GM19324 (cell line): ENCODE results near the gene CHST15.
"Not testable (repeated sequence)": the region's sequence is repeated elsewhere in the genome, so short reads cannot be mapped to it uniquely, and the experiment has no call there.

Source experiments
- ATAC-seq: cut with Tn5 transposase; IDR thresholded peaks from one replicate; pipeline ENCODE4 v1.9.1; 2021; ENCODE audit warnings: mild to moderate bottlenecking, moderate library complexity; ENCODE audit not compliant: unreplicated experiment, low FRiP score

Gene CHST15

DNA sequence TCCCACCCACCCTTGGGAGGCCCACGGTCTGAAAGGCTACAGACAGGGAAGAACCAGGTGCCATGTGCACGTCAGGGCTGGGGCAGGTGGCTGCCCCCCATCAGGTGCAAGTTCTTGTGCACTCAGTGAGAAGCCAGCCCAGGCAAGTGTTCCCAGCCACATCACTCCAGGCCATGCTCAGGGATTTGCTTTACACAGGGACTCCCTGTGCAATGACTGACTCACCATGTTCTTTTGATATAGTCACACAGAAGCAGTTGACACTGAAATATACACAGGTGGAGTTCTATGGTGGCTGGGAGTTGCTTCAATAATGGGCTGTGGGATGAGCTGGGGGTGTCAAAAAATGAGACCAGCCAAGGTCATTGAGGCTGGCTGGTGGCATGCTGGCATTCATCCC is 8.0 kb upstream of the CHST15 start:
- ATAC-seq = no peak

GRCh38 chr10:124100651-124101050 is 7.3 kb upstream of the CHST15 start:
- not testable (repeated sequence) for ATAC-seq

- ATAC-seq = no peak
These were observed 6.7 kb upstream of the CHST15 start for GRCh38 chr10:124100124-124100523.

- ATAC-seq = no peak
These were observed 6.2 kb upstream of the CHST15 start for GRCh38 chr10:124099604-124100003.

DNA sequence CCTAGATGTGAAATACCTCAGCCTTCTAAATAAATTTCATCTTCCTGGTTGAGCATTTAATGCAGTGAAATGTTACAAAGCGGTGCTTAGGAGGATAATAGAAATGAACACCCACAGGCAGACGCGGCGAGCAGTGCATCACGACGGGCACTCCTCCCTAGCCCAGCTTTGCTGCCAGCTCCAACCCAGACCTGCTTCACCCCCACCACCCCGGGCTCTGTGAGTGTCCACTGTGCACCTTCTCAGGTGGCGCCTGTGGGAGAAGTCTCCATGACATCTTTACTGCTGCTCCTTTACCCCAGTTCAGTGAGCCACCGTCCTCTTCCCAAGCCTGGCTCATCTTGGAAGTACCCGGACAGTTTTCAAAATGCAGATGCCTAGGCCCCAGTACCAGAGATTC is 5.2 kb upstream of the CHST15 start:
- ATAC-seq = no peak

DNA sequence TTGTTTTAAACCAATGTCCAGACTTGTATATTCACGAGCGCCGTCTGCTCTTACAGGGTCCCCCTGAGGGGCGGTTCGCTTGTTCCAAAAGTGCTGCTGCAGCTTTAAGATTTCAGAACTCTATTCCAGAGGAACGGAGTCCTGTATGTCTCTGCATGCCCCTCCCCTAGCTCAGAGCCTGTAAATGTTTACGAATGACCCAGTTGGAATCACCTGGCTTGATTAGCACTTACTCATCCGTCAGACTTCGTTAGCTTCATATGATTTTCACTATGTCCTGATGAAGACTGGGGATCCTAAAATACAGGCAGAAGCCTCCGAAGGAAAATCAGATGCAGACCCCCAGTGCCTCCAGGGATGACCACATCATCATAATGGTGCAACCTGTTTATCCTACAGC is 4.5 kb upstream of the CHST15 start:
- ATAC-seq = no peak

DNA sequence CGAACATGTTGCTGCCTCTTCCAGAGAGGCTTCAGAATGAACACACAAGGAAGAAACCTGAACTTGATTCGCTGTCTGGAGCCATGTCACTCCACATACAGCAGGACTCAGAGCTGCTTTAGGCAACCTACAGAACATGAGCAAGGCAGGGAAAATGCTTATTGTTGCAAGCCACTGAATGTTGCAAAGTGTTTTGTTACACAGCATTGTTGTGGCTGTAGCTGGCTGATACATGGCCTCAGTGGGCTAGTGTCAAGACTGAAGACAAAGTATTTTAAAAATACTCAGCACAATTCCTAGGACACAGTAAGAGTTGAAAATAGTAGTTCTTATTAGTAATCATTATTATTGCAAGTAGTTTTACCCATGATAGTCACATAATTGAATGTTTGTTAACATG is 3.1 kb upstream of the CHST15 start:
- no peak for ATAC-seq

DNA sequence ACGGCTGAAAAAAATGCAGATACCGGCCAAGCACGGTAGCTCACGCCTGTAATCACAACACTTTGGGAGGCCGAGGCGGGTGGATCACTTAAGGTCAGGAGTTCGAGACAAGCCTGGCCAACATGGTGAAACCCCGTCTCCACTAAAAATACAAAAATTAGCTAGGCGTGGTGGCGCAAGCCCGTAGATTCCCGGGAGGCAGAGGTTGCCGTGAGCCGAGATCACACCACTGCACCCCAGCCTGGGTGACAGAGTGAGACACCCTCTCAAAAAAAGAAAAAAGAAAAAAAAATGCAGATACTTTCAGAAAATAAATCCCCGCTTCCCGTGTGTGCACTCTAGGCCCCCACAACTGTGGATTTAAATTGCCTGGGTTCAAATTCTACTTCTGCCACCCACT is 2.4 kb upstream of the CHST15 start:
- ATAC-seq = not testable (repeated sequence)

DNA sequence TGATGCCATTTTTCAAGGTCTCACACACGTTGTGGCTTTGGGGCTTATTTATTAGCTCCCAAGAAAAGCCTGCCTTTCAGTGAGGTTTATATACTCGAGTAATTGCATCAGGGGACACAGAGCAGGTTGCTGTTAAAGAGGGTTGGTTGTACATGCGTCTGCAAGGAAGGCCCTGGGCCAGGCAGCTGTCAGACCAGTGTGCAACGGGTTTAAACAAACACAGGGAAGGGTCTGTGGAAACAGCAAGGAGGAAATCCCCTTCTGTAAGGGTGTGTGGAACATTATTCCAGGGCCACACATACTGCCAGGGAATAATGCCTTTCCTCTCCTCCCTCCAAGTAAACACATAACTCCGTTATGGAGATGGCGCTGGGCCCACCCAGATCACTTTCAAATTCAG is 1.7 kb upstream of the CHST15 start:
- ATAC-seq = no peak

DNA sequence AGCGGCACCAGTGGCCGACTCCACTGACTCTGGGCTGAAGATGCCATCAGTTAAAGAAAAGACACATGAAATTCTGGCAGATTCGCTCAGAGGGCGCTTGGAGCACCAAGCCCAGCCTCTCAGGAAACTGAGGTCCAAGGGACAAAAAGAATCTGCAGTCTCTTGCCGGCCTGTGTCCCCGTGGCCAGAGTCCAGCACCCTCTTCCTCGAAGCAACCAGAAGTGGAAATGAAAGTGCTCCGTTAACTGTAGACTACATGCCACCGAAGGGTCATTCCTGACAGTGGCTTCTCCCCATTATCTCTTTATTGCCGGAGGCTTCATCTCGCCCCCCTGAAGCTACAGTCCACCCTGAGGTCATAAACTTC is 1.0 kb upstream of the CHST15 start:
- no peak for ATAC-seq

DNA sequence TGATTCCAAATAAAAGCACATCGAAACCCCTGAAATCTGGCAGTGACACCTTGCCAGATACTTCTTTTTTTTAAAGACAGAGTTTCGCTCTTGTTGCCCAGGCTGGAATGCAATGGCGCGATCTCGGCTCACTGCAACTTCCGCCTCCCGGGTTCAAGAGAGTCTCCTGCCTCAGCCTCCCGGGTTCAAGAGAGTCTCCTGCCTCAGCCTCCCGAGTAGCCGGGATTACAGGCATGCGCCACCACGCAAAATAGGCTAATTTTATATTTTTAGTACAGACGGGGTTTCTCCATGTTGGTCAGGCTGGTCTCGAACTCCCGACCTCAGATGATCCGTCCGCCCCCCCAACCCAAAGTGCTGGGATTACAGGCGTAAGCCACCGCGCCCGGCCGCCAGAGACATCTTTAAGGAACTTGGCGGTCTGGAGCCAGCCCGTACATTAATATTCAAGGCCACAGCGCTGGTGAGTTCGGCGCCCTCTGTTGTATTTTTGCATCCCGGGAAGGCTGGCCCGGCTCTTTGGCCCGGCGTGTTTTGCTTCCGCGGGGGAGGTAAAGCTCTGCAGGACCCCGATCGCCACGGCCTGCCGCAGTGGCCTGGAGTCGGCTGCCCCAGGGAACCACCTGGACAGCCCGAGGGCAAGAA is 498 bp upstream of the CHST15 start:
- ATAC-seq = not testable (repeated sequence)

- ATAC-seq = peak; percentile 54
These were observed 1.0 kb downstream of the CHST15 start for GRCh38 chr10:124092250-124092859.

- ATAC-seq = no peak
These were observed 1.6 kb downstream of the CHST15 start for GRCh38 chr10:124091646-124092249.

GRCh38 chr10:124090601-124091209 is 2.7 kb downstream of the CHST15 start:
- no peak for ATAC-seq

- ATAC-seq = no peak
These were observed 3.5 kb downstream of the CHST15 start for GRCh38 chr10:124089859-124090258.

- ATAC-seq = no peak
These were observed 4.5 kb downstream of the CHST15 start for GRCh38 chr10:124088915-124089314.

DNA sequence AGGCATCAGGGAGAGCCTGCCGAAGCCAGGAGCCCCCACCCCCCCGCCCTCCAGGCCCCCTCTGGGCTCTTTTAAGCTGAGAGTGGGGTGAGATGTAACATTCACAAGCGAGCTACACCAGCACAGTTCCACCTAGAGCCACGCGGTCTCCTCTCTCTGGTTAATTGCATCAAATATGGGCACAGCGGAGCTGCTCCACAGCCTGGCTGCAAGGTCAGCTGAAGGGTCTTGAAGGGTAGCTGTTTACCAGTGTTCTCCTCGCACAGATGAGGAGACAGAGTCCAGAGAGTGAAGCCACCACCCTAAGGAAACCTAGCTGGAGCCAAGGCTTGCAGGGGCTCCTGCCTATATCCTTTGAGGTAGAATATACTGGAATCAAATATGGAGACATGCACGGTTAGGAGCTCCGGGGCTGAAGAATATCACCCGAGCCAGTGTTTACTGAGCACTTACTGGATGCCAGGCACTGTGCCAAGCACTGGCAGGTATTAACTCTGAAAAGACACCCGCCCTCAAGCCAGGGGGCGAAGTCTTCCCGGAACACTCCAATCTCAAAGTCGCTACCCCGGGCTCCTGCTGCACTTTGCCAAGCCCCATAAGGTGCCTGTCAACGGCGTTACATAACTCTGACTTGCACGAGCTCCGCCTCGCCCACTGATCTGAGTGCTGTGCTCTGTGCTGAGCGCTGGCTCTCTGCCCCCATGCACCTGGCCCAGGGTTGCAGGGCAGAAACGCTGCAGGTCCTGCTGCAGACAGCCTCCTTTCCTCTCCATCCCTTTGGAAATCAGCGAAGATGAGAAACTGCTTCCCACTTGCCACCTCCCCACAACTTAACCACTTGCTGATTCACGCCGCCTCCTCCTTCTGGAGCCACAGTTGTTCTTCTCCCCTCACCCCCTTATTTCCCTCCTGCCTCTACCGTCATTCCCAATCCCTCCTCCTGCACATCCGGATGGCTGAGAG is 5.4 kb downstream of the CHST15 start:
- ATAC-seq = no peak

- no peak for ATAC-seq
These were observed 6.4 kb downstream of the CHST15 start for GRCh38 chr10:124086787-124087671.

DNA sequence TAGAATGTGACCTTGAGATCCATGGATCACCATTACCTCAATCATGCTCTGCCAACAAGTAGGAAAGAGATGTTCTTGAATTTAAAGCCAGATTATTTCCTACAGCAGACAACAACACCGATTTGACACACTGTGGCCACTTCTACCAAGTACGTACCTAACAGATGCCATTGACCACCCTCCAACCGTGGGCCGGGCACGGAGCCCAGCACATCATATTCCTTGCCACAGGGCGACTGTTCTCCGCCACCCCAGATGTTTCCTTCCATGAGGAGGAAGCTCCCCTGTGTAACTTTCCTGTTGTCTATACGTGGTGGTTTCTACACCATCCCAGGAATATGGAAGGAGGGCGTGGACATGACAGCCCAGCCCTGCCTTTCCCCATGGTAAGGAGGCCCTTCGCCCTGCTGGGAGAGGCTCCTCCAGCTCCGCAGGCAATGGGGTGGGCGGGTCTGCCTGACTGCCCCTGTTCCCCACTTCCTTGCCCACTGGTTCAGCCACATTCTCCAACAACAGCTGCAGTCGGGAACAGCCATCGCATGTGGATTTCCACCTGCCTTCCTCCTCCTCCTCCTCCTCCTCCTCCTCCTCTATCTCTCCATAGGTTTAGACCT is 7.2 kb downstream of the CHST15 start:
- ATAC-seq = no peak
